ENCODE measurements around the gene TMED1.

DNA sequence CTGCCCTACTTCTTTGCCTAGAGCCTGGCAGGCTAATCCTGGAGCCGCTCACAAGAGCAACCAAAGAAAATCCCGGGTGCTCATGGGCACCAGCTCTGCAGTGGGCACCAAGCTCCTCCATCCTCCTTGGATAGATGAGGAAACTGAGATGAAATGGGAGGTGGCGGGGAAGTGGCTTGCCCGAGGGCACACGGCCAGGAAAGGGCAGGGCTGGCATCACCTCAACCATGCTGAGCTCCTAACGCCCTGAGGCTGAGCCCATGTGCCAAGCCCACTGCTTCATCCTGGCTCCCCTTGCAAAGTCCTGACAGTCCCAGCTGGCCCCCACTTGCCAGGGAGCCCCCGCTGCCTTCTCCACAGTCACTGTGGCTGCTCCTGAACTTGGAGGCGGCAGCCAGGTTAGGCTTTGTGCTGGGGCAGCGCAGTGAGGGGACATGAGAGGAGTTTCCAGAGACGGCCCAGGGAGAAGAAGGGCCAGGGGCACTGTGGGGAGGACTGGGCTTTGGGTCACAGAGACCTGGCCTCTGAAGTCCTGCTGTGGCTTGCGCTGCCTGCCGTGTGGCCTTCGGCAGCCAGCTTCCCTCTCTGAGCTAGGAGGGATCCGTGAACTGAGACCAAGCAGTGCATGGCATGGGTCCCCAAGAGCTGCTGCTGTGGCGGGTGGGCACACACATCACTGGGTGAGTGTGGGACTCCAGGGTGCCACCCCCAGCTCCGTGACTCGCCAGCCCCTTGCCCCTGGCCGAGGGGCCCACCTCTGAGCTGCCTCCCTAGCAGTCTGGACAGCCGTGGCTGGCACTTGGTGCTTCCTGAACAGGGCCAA is 17.5 kb downstream of the TMED1 start:
- TF ChIP-seq, protein P1, sequence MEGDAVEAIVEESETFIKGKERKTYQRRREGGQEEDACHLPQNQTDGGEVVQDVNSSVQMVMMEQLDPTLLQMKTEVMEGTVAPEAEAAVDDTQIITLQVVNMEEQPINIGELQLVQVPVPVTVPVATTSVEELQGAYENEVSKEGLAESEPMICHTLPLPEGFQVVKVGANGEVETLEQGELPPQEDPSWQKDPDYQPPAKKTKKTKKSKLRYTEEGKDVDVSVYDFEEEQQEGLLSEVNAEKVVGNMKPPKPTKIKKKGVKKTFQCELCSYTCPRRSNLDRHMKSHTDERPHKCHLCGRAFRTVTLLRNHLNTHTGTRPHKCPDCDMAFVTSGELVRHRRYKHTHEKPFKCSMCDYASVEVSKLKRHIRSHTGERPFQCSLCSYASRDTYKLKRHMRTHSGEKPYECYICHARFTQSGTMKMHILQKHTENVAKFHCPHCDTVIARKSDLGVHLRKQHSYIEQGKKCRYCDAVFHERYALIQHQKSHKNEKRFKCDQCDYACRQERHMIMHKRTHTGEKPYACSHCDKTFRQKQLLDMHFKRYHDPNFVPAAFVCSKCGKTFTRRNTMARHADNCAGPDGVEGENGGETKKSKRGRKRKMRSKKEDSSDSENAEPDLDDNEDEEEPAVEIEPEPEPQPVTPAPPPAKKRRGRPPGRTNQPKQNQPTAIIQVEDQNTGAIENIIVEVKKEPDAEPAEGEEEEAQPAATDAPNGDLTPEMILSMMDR (IDR thresholded peaks at IDR 0.05; ENCODE audit: poor library complexity): no peak
- TF ChIP-seq EZH2 (IDR thresholded peaks at IDR 0.05; ENCODE audit: borderline replicate concordance) (no peak), EZH2phosphoT487 (IDR thresholded peaks at IDR 0.05; ENCODE audit: low read depth, severe bottlenecking, unreplicated experiment) (no peak)
